ENCODE measurements around the gene PDP2. TPM values are rescaled to one million over a fixed set of nuclear protein-coding genes. Genes with fewer than 3 reads are reported as not detected.

PDP2 gene
- total and polyA plus RNA-seq, 2 donors (not counting 3 experiments of a cell fraction or from before 2014, with no cell fraction given), result 4.4 to 9.3 TPM

DNA sequence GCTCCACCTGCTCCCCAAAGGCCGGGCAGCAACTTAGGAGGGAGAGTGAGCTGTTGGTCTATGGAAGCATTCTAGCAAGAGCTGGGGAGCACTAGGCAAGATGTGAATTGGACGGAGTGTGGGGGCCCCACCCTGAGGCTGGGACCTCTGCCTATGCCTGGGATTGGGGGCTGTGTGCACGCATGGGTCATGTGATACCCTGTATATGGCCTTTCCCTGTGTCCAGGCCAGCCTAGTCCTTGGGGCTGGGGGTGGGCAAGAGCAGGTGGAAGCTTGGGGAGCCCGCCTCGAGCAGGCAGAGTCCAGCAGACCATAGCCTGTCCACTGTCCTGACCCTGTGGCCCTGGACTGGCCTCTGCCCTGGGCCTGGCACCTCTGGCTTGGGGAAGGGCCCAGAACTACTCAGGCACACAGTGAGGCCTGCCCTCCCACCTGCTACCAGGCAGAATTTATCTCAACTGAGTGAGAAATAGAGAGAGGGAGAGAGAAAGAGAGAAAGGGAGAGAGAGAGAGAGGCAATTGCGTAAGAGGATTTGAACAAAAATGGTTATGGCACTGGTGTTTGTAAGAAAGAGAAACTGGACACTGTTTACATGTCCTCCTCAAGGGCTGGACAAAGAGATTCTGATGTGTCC is 19.1 kb downstream of the PDP2 start:
- TF ChIP-seq MYC (IDR thresholded peaks at IDR 0.05; ENCODE audit: low read depth, low read length), result no peak
- no peak for TF ChIP-seq FOS (IDR thresholded peaks at IDR 0.05; ENCODE audit: borderline replicate concordance, insufficient read depth, low read length)
- TF ChIP-seq, protein P1, sequence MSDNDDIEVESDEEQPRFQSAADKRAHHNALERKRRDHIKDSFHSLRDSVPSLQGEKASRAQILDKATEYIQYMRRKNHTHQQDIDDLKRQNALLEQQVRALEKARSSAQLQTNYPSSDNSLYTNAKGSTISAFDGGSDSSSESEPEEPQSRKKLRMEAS (IDR thresholded peaks at IDR 0.05; ENCODE audit: insufficient read depth, insufficient read length), result no peak
- TF ChIP-seq JUN (IDR thresholded peaks at IDR 0.05; ENCODE audit: borderline replicate concordance, insufficient read depth, insufficient read length, low read depth), result no peak
- TF ChIP-seq EZH2 (IDR thresholded peaks at IDR 0.05; ENCODE audit: borderline replicate concordance, low read depth, low read length, severe bottlenecking), result no peak
- no peak for TF ChIP-seq CTCF (IDR thresholded peaks at IDR 0.05; ENCODE audit: extremely low read depth in 1 of 2, insufficient read depth in 1 of 2, low read depth in 1 of 2, low read length in 2 of 2)
- TF ChIP-seq POLR2A (IDR thresholded peaks at IDR 0.05; ENCODE audit: low read depth, low read length), result no peak
- no peak for TF ChIP-seq POLR2AphosphoS5 (IDR thresholded peaks at IDR 0.05; ENCODE audit: insufficient read depth, low read depth, low read length)
- no peak for TF ChIP-seq GATA2 (IDR thresholded peaks at IDR 0.05; ENCODE audit: insufficient read depth, insufficient read length, low read depth, low read length)
- peaks cover 8% of the 10 kb centered on the region for H3K4me1 ChIP-seq (ENCODE audit: control insufficient read depth, extremely low read depth, insufficient read depth, low read length)
- H3K9me3 ChIP-seq (replicated peaks; ENCODE audit: control insufficient read depth, insufficient read depth, low read length), result no peaks in the 10 kb centered on the region
- ChIA-PET CTCF (no interaction called here), POLR2A (no interaction called here)
- no peaks in the 10 kb centered on the region for H3K79me2 ChIP-seq (ENCODE audit: control insufficient read depth, insufficient read depth, low read length)
- no peak for FAIRE-seq
- H4K20me1 ChIP-seq (replicated peaks; ENCODE audit: control insufficient read depth, extremely low read depth, insufficient read depth, low read length), result no peaks in the 10 kb centered on the region
- dilution Hi-C loops (cut with MboI; ENCODE audit: extremely low pct_ligation_motif_present, low sequenced_read_pairs) (no loop called here), intact Hi-C loops (cut with micrococcal nuclease) (loop anchor here (10.0 kb wide), 1 partner anchor 1955 kb away; no protein-coding TSS in a partner anchor)
- H3K9me1 ChIP-seq (replicated peaks; ENCODE audit: control insufficient read depth, extremely low read depth, insufficient read depth, low read length), result no peaks in the 10 kb centered on the region
- no peak overlapping the region for H2AFZ ChIP-seq (ENCODE audit: low read depth, low read length)
- H3K4me3 ChIP-seq (replicated peaks in 1 of 3; ENCODE audit: insufficient read depth in 1 of 3, low read depth in 1 of 3, low read length in 3 of 3), result no peak overlapping the region
- no peak for DNase-seq (ENCODE audit: low read depth, low spot score)
- H3K9ac ChIP-seq (replicated peaks; ENCODE audit: extremely low read depth, insufficient read depth, low read length), result no peak overlapping the region
- BruUV-seq (replicated peaks), result no TSS peak
- no peak overlapping the region for H3K4me2 ChIP-seq (ENCODE audit: insufficient read depth, low read length)
- H3K36me3 ChIP-seq (ENCODE audit: control insufficient read depth in 2 of 2, extremely low read depth in 1 of 2, insufficient read depth in 2 of 2, low read length in 2 of 2), result no peaks in the 10 kb centered on the region
- H3K27me3 ChIP-seq (ENCODE audit: control insufficient read depth in 2 of 2, insufficient read depth in 2 of 2, low read length in 2 of 2), result no peaks in the 10 kb centered on the region
- no peak overlapping the region for H3K27ac ChIP-seq (ENCODE audit: insufficient read depth, low read depth, low read length)
